ENCODE measurements around the gene DYSF.

Gene DYSF

DNA sequence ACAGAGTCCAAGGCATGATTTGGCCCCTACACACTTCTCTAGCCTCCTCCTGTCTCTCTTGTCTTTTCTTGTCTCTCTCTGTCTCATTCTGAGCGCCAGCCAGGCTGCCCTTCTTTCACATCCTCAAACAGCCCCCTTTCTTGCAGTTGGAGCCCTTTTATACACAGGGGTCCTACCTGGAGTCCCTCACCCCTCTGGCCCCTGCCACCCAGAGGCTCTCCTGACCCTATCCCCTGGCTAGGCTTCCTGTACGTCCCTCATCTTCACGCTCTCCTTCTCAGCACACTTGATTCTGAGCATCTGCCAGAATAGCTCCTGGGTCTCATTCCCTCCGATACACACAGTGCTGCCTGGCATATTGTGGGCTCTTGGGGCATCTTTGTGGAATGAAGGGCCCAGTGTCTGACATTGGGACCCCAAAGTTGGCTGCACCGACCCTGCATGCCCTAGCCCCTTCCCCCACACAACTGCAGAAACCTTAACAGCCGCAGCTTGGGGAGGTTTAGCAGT is 261.9 kb downstream of the DYSF start:
- DNase-seq = no peak

GRCh38 chr2:71715951-71716696 is 262.8 kb downstream of the DYSF start:
- DNase-seq = no peak

GRCh38 chr2:71716697-71717624 is 263.6 kb downstream of the DYSF start:
- no peak for DNase-seq

DNA sequence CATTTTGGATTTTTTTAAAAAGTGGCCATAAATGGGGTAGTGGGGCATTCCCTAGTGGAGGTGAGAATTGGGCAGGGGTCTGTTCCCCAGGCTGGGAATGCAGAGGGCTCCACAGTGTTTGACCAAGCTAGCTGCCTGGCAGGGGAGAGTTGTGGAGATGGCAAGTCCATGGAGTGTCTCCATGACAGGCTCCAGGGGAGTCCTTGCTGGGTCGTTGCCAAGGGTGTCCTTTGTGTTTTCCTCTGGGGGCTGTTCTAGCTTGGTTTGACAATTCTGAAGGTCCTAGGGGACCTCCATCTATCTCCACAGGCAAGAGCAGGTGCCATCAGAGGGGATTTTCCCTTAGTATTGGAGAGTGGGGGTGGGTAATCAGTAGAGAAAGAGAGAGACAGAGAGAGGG is 265.3 kb downstream of the DYSF start:
- DNase-seq = no peak

DNA sequence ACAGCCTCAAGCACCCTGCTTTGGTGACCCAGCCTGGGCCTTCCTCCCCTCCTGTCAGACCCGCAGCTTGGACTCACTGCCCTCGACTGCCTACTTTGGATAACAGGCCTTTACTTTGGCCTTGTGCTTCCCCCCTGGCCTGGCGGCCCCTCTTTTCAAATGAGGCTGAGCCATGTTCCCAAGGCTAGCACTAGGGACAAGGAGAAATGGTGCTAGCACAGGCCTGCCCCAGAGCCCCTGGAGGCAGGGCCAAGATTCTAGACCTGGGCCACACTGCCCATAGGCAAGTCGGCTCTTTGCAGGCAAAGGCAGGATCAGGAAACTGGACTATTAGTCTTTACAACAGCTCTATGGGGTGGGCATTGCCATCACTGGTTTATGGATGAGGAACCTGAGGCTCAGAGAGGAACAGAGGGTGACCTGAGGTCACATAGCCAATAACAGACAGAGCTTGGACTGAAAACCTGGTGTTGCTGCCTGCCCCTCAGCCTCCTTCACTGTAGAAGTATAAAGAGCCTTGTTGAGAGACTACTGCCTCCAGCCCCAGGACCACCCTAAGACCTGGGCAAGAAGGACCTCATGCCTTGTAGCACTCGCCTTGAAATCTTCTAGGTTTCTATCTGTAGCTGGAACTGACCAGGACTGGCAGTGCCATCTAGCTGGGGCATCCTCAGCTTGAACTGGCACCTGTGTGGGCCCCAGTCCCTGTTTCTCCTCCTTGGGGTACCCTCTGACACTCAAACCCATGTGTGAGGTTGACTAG is 266.3 kb downstream of the DYSF start:
- DNase-seq = no peak

DNA sequence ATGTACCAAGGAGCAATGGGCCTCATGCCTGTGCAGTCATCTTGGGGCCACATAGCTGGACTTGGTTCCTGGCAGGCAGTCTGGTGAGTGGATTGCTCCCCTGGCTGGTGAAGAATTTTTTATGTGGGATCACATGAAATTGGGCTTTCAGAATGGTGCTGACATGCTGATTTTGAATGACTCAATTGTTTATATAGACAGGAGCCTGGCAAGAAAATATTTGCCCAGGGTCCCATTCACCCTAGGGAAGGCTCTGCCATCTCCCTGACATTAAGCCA is 266.9 kb downstream of the DYSF start:
- no peak for DNase-seq

DNA sequence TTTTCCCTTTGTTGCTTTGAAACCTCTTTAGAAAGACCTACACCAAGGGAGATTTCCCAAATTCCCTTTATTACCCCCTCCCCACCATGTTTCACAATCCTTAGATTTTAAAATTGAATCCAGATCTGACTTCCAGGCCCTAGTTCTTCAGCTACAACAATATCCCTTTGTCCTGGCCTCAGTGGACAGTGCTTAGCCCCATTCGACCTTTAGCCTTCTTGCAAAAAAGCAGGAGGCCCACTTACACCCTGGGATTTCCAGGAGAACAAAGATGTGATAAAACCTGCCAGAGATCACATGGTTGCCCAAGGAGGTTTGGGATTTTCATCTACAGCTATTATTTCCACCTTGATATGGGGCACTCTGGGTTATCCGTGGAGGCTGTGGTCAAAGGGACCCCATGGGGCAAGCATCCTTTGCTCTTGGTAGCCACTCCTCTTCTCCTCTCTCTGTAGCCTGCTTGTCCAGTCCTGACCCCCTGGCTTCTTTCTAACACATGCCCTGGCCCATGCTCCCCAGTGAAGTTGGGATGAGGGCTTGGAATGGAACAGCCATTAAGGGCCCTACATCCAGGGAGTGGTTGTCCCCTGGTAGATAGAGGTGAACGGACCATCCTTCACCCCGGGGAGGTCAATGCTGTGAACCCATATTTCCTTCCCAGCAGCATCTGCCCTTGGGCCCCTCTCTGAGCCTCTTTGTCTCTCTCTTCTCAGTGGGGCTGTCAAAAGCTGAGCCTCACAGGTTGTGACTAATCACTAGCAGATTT is 267.4 kb downstream of the DYSF start:
- no peak for DNase-seq

DNA sequence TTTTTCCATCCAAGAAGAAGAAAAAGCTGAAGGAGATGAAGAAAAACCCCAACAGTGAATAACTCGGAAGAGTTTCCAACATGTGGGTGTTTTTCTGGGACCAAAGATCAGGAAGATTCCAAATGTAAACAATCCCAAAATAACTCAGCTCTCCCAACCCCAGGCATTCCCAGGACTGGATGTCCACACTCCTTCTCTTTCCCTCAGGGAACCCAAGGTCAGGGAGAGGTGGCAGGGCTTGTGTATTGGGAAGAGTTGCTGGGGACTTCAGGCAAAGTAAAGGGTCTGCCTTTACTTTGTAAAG is 268.0 kb downstream of the DYSF start:
- DNase-seq = no peak

DNA sequence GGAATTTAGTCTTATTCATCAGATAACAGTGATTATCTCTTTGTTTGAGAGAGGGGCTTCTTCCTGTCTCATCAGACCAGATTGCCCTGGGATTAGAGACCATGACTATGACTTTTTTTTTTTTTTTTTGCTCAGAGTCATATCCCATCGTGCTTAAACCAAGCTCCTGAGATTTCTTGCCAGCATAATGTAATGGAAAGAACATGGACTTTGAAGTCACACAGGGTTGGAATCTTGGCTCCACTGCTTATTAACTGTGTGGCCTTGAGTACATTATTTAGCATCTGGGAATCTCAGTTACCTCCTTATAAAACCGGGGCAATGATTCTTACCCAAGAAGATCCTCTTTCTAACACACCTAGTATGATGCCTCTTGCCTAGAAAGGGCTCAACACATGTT is 268.3 kb downstream of the DYSF start:
- DNase-seq = no peak

GRCh38 chr2:71722286-71722685 is 268.9 kb downstream of the DYSF start:
- DNase-seq = no peak

- DNase-seq = no peak
These were observed 271.4 kb downstream of the DYSF start for GRCh38 chr2:71724793-71725192.

DNA sequence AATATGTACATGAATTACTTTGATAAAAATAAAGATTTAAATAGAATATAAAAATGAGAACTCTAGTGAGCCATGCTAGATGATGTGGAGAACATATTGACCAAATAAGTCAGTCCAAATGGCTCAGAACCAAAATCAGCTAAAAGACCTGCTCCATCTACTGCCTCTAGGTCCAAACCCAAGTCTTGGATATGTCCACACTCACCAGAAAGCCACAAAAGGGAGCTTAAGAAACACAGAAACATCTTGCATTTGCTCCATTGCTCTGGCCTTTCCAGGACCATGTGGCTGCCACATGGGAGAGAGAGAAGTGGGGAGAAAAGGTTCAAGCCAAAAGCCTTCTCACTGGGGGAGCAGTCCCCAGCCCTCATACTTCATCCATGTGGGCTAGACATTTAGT is 272.5 kb downstream of the DYSF start:
- no peak for DNase-seq

GRCh38 chr2:71727562-71727961 is 274.2 kb downstream of the DYSF start:
- no peak for DNase-seq

- no peak for DNase-seq
These were observed 274.7 kb downstream of the DYSF start for GRCh38 chr2:71728036-71728435.

DNA sequence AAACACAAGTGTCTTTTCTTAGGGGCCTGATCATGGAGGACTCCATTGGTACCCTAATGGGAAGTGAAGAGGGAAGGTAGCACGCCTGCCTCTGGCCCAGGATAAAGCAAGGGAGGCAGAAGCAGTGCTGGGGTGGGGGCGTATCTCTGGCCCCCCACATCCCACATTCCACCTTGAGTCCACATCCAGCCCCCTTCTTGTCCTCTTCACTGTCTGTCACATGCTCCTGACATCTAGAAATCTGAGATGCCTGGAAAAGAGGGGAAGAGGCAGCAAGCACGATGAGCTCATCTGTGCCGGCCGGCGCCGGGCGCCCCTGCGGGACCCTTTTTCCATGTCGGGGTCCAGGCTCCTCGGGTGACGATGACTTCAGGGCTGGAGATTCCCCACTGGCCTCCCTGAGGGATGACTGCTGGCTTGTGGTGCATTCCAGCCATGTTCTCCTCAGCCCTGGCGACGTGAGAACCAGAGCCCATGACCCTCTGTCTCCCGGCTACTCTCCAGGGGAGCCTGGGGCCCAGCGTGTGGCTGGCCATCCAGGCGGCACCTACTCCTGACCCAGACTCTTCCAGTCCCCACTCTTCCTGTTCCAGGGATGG is 277.5 kb downstream of the DYSF start:
- DNase-seq = no peak

- no peak for DNase-seq
These were observed 281.3 kb downstream of the DYSF start for GRCh38 chr2:71734620-71735019.

DNA sequence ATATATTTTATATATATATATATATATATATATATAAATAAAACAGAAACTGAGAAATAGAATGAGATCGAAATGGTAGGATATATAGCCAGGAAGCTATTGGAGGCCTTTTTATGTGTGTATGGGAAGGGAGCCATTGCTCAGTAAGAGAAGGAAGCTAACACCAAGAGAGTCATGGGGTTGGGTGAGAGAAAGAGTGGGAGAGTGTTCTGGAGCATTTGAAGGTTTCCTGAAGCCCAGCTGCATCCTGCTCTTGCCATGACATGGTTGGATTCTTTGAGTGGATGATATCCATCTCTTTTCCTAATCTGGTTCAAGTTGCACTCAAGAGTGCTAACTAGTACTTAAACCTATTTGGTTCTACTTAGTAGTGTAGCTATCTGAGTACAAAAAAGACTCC is 282.3 kb downstream of the DYSF start:
- DNase-seq = no peak

All from eye (tissue), 1 donor.